ENCODE results near the gene SPNS3.

Gene SPNS3

GRCh38 chr17:4433515-4434031 lies at the start of gene SPNS3:
Gene SPNS3 (plus strand): TSS chr17:4433940. CDS start chr17:4433968, 28 bp downstream.
- Mint-ChIP-seq H3K4me1 (peaks cover 31% of the 10 kb centered on the region), H3K9me3 (no peaks in the 10 kb centered on the region), H3K27me3 (no peaks in the 10 kb centered on the region), H3K4me3 (peak within 1 kb of the TSS; percentile 76), H3K36me3 (ENCODE audit: low read depth) (peaks cover 2% of the 10 kb centered on the region), H3K27ac (peak within 1 kb of the TSS; percentile 84)
- DNase-seq (peak; percentile 53), ATAC-seq (peak; percentile 74)

GRCh38 chr17:4386406-4386805 lies 47.3 kb upstream of the SPNS3 start:
- H3K4me1 Mint-ChIP-seq = peaks cover 6% of the 10 kb centered on the region
- H3K36me3 Mint-ChIP-seq (ENCODE audit: low read depth) = no peaks in the 10 kb centered on the region
- ATAC-seq (no peak), DNase-seq (no peak)
- H3K27me3 Mint-ChIP-seq = no peaks in the 10 kb centered on the region
- no peak overlapping the region for H3K27ac Mint-ChIP-seq
- no peaks in the 10 kb centered on the region for H3K9me3 Mint-ChIP-seq
- no peak overlapping the region for H3K4me3 Mint-ChIP-seq

GRCh38 chr17:4387137-4387536 lies 46.6 kb upstream of the SPNS3 start:
- Mint-ChIP-seq H3K36me3 (ENCODE audit: low read depth) (no peaks in the 10 kb centered on the region), H3K4me3 (no peak overlapping the region), H3K9me3 (no peaks in the 10 kb centered on the region), H3K27ac (no peak overlapping the region), H3K4me1 (peaks cover 4% of the 10 kb centered on the region), H3K27me3 (no peaks in the 10 kb centered on the region)
- ATAC-seq (no peak), DNase-seq (no peak)

- DNase-seq = no peak
- H3K9me3 Mint-ChIP-seq = no peaks in the 10 kb centered on the region
- H3K27ac Mint-ChIP-seq = no peak overlapping the region
- no peaks in the 10 kb centered on the region for H3K36me3 Mint-ChIP-seq (ENCODE audit: low read depth)
- ATAC-seq = no peak
- no peaks in the 10 kb centered on the region for H3K27me3 Mint-ChIP-seq
- no peak overlapping the region for H3K4me3 Mint-ChIP-seq
- H3K4me1 Mint-ChIP-seq = no peaks in the 10 kb centered on the region
These were observed 44.7 kb upstream of the SPNS3 start for GRCh38 chr17:4389079-4389478.

GRCh38 chr17:4393806-4394205 lies 39.9 kb upstream of the SPNS3 start:
- no peak overlapping the region for H3K4me3 Mint-ChIP-seq
- ATAC-seq (no peak), DNase-seq (no peak)
- H3K27me3 Mint-ChIP-seq = peaks cover 4% of the 10 kb centered on the region
- H3K27ac Mint-ChIP-seq = no peak overlapping the region
- no peaks in the 10 kb centered on the region for H3K36me3 Mint-ChIP-seq (ENCODE audit: low read depth)
- peaks cover 5% of the 10 kb centered on the region for H3K4me1 Mint-ChIP-seq
- no peaks in the 10 kb centered on the region for H3K9me3 Mint-ChIP-seq

- Mint-ChIP-seq H3K9me3 (no peaks in the 10 kb centered on the region), H3K4me1 (peaks cover 5% of the 10 kb centered on the region), H3K36me3 (ENCODE audit: low read depth) (no peaks in the 10 kb centered on the region), H3K27me3 (peaks cover 4% of the 10 kb centered on the region), H3K4me3 (no peak overlapping the region), H3K27ac (no peak overlapping the region)
- DNase-seq (no peak), ATAC-seq (no peak)
These were observed 39.3 kb upstream of the SPNS3 start for GRCh38 chr17:4394208-4395110.

GRCh38 chr17:4395111-4395478 lies 38.6 kb upstream of the SPNS3 start:
- DNase-seq (no peak), ATAC-seq (no peak)
- peaks cover 4% of the 10 kb centered on the region for H3K27me3 Mint-ChIP-seq
- no peaks in the 10 kb centered on the region for H3K9me3 Mint-ChIP-seq
- H3K4me1 Mint-ChIP-seq = peaks cover 5% of the 10 kb centered on the region
- no peak overlapping the region for H3K4me3 Mint-ChIP-seq
- H3K36me3 Mint-ChIP-seq (ENCODE audit: low read depth) = no peaks in the 10 kb centered on the region
- H3K27ac Mint-ChIP-seq = no peak overlapping the region

- peaks cover 5% of the 10 kb centered on the region for H3K4me1 Mint-ChIP-seq
- no peak overlapping the region for H3K4me3 Mint-ChIP-seq
- peaks cover 4% of the 10 kb centered on the region for H3K27me3 Mint-ChIP-seq
- ATAC-seq (no peak), DNase-seq (no peak)
- no peaks in the 10 kb centered on the region for H3K36me3 Mint-ChIP-seq (ENCODE audit: low read depth)
- H3K9me3 Mint-ChIP-seq = no peaks in the 10 kb centered on the region
- H3K27ac Mint-ChIP-seq = no peak overlapping the region
These were observed 35.9 kb upstream of the SPNS3 start for GRCh38 chr17:4397840-4398239.

- H3K4me3 Mint-ChIP-seq = no peak overlapping the region
- H3K36me3 Mint-ChIP-seq (ENCODE audit: low read depth) = no peaks in the 10 kb centered on the region
- no peaks in the 10 kb centered on the region for H3K9me3 Mint-ChIP-seq
- no peaks in the 10 kb centered on the region for H3K27me3 Mint-ChIP-seq
- no peaks in the 10 kb centered on the region for H3K4me1 Mint-ChIP-seq
- H3K27ac Mint-ChIP-seq = no peak overlapping the region
- ATAC-seq (no peak), DNase-seq (no peak)
These were observed 28.6 kb upstream of the SPNS3 start for GRCh38 chr17:4405038-4405669.

- no peaks in the 10 kb centered on the region for H3K36me3 Mint-ChIP-seq (ENCODE audit: low read depth)
These were observed 28.0 kb upstream of the SPNS3 start for GRCh38 chr17:4405699-4406098.

GRCh38 chr17:4406386-4406785 lies 27.4 kb upstream of the SPNS3 start:
- DNase-seq (no peak), ATAC-seq (no peak)
- no peak overlapping the region for H3K4me3 Mint-ChIP-seq
- no peaks in the 10 kb centered on the region for H3K9me3 Mint-ChIP-seq
- H3K4me1 Mint-ChIP-seq = no peaks in the 10 kb centered on the region
- no peaks in the 10 kb centered on the region for H3K27me3 Mint-ChIP-seq
- H3K27ac Mint-ChIP-seq = no peak overlapping the region
- H3K36me3 Mint-ChIP-seq (ENCODE audit: low read depth) = no peaks in the 10 kb centered on the region

More at GRCh38 chr17:4405699-4406098, 28.0 kb upstream of the SPNS3 start:
- ATAC-seq = no peak
- no peaks in the 10 kb centered on the region for H3K27me3 Mint-ChIP-seq
- no peaks in the 10 kb centered on the region for H3K4me1 Mint-ChIP-seq
- no peak for DNase-seq
- no peak overlapping the region for H3K4me3 Mint-ChIP-seq
- no peak overlapping the region for H3K27ac Mint-ChIP-seq
- no peaks in the 10 kb centered on the region for H3K9me3 Mint-ChIP-seq

- DNase-seq (no peak), ATAC-seq (no peak)
- H3K27me3 Mint-ChIP-seq = no peaks in the 10 kb centered on the region
- no peak overlapping the region for H3K27ac Mint-ChIP-seq
- no peaks in the 10 kb centered on the region for H3K4me1 Mint-ChIP-seq
- H3K4me3 Mint-ChIP-seq = no peak overlapping the region
- no peaks in the 10 kb centered on the region for H3K9me3 Mint-ChIP-seq
- no peaks in the 10 kb centered on the region for H3K36me3 Mint-ChIP-seq (ENCODE audit: low read depth)
These were observed 26.5 kb upstream of the SPNS3 start for GRCh38 chr17:4407216-4407615.

GRCh38 chr17:4407851-4408250 lies 25.9 kb upstream of the SPNS3 start:
- Mint-ChIP-seq H3K4me3 (no peak overlapping the region), H3K9me3 (no peaks in the 10 kb centered on the region), H3K27ac (no peak overlapping the region), H3K36me3 (ENCODE audit: low read depth) (no peaks in the 10 kb centered on the region), H3K4me1 (peaks cover under 1% of the 10 kb centered on the region), H3K27me3 (no peaks in the 10 kb centered on the region)
- no peak for DNase-seq
- ATAC-seq = no peak

GRCh38 chr17:4409659-4410058 lies 24.1 kb upstream of the SPNS3 start:
- no peak for ATAC-seq
- H3K27ac Mint-ChIP-seq = no peak overlapping the region
- H3K4me1 Mint-ChIP-seq = peaks cover 4% of the 10 kb centered on the region

GRCh38 chr17:4411201-4411600 lies 22.5 kb upstream of the SPNS3 start:
- Mint-ChIP-seq H3K27me3 (no peaks in the 10 kb centered on the region), H3K36me3 (ENCODE audit: low read depth) (no peaks in the 10 kb centered on the region), H3K9me3 (no peaks in the 10 kb centered on the region), H3K27ac (no peak overlapping the region), H3K4me1 (peaks cover 4% of the 10 kb centered on the region), H3K4me3 (no peak overlapping the region)
- no peak for ATAC-seq
- DNase-seq = no peak

More at GRCh38 chr17:4409659-4410058, 24.1 kb upstream of the SPNS3 start:
- Mint-ChIP-seq H3K9me3 (no peaks in the 10 kb centered on the region), H3K27me3 (no peaks in the 10 kb centered on the region), H3K4me3 (no peak overlapping the region), H3K36me3 (ENCODE audit: low read depth) (no peaks in the 10 kb centered on the region)
- DNase-seq = no peak

Measured in activated naive CD8-positive, alpha-beta T cell treated with anti-CD3 and anti-CD28 coated beads, Interleukin-2, amount 50 U/mL, for 24 hours (primary cell).